Stimulated activated naive CD8-positive, alpha-beta T cell treated with anti-CD3 and anti-CD28 coated beads, Interleukin-15, Interleukin-2, amounts not matched to agents 100 U/mL and 50 U/mL, for 24 hours (primary cell): Measurements from ENCODE around the gene KRT80.
A peak's percentile ranks its signal among the peaks of the same experiment; 100 is the strongest.

Experiments used
- ATAC-seq: fragments of 150-1000 bp; cut with Tn5 transposase; one replicate; pipeline ENCODE4 v1.10.0; 2021
- DNase-seq: peaks from one replicate; pipeline ENCODE4 v3.0.0; 2021

KRT80 gene

DNA sequence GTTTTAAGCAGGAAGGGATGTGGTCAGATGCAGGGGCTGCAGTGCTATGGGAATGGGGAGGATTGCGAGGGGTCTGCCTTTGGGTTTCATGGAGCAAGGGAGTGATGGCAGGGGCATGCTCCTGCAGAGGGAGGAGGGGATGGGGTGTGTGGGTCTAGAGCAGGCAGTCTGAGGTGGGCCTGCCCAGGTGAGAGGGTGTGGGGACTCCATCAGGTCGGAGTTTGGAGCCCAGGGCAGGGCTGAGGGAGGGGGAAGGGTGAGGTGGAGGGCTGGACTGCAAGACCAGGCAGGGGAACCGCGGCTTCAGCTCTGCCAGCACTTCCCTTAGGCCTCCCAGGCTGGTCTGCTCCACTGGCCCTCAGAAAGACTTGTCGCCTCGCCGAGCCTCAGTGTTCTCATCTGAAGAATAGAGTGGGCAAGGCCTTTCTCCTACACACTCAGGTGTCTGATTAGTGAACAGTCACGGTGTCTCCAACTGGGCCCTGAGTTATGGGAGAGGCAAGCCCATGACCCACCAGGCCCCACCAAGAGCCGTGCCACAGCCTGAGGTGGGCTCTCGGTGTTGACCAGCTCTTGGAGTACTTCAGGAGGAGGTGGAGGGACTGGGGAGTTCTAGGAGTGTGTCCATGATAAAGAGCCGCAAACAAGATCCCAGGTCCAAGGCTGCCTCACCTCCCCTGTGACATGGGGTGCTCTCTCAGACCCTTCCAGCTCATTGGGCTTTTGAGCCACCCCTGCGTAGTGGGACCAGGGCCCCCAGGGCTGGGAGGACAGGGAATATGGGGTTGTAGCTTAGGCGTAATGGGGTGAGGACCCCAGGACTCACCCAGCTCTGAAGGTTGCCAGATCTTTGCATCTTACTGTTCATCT, 20.1 kb upstream of the KRT80 start:
- no peak for ATAC-seq
- DNase-seq: no peak

DNA sequence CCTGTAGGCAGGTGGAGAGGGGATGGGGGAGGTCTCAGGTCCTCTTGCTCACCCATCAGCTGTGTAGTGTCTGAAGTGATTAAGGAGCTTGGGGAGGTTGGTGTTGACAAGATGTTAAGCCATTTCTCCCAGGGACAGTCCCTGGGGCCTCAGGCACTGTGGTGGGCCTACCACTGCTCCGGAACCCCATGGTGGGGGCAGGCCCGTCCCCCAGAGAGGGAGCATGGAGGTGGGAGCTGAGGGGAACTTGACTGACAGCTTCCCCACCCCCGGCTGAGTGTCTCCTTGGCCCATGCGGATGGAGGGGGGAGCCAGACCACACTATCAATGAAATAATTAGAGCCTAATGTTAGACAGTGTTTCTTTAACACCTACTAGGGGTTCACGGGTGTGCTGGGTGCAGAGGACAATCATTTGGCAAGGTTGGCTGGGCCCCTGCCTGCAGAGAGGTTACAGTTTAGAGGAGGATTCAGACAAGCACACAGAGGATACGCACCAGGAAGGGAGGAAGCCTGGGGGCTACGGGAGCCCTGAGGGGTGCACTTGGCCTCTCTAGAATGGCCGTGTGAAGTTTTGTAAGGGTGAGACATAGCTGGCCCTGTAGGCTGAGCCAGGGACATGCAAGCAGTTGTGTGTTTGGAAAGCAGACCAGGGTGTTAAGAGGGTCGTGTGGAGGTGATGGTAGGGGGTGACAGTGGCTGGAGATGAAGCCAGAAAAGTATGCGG, 19.3 kb upstream of the KRT80 start:
- no peak for ATAC-seq
- DNase-seq: no peak

DNA sequence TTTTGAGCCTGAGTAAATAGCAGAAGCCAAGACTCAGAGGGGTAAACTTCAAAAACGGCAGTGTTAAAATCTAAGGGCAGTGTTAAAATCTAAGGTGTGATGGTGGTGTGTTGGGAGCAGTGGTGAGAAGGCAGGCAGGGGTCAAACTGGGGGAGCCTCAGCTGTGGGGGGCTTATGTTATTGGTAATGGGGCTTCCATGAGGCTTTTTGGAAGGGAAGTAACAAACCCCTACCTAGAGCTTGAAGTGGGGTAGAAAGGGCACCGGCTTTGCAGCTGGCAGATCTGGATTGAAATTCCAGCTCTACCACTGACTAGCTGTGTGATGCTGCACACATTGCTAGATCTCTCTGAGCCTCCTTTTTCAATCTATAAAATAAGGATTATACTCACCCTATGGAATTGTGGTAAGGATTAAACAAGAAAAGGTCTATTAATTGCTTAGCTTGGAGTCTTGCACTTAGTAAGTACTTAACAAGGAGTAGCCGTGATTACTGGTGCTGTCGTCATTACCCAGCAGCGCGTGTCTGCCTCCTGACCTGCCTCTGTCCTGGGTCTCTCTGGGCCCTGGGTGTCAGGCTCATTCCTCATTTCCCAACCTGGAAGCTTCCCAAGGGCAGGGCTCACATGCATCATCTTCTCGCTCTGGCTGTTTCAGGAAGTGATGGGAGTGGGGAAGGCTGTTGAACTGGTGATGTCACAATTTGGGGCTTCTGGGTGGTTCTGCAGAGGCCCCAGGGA, 18.5 kb upstream of the KRT80 start:
- no peak for ATAC-seq

DNA sequence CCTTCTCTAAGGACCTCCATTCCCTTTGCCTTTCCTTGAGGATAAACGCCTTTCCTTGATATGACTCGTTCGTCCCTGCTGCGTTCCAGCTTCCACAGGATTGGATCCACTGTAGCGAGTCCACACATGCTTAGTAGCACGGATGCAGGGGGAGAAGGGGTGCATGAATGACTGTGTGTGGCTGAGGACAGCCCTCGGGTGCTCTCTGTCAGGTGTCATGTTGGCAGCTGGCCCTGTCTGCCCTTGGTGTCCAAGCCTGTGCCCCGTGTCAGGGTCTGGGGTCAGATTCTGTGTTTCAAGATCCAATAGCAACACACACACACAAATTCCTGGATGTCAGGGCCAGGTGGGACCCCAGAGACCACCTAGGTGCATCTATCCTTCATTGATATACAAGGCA, 17.5 kb upstream of the KRT80 start:
- ATAC-seq (no peak), DNase-seq (no peak)

More for the DNA sequence above, 18.5 kb upstream of the KRT80 start:
- no peak for DNase-seq

DNA sequence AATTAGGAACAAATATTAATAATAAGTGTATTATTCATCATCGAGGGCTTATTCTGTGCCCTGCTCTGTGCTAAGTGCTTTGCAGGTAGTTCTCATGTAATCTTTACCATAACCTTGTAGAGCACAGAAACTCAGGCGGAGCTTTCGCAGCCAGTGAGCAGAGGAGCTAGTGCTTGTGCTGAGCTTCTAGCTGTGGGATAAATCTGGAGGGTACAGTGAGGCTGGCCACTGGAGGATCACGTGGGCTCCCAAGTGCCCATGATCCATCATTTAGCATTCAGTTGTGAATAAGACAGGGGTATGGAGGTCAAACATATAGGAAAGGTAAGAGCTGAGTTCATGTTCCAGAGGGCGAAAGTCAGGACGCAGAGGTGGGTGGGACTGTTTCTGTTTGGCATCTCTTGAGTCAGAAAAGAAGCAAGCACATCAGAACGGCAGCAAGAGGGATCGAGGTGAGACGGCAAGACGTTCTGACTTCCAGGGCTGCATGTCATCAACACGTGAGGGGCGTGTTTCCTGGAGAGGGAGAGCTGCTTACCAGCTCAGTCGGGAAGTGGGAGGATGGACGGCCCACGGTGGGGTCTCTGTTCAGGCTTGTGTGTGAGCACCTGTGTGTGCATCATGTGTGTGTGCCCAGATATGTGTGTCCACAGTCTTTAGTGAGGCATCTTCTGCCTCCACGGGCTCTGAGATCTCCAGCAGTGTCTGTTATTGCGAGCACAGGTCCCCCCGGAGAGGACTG, 16.8 kb upstream of the KRT80 start:
- ATAC-seq: no peak
- DNase-seq: no peak

DNA sequence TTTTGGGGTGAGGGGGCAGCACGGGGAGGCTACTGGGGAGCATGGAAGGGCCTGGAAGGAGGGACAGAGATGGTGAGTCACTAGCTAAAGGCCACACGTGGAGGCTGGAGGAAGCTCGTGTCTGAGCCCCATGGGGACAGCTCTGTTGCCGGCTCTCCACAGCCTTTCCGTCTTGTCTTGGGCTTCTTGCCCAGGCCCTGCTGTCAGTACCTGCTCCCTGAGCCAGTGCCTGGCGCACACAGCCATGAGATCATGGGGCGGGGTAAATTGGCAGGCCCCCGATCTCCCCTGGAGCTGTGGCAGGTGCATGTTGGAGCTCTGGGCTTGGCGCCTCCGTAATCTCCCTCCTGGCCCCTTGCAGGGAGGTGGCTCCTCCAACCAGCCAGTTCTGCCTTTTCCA, 16.1 kb upstream of the KRT80 start:
- ATAC-seq (no peak), DNase-seq (no peak)

DNA sequence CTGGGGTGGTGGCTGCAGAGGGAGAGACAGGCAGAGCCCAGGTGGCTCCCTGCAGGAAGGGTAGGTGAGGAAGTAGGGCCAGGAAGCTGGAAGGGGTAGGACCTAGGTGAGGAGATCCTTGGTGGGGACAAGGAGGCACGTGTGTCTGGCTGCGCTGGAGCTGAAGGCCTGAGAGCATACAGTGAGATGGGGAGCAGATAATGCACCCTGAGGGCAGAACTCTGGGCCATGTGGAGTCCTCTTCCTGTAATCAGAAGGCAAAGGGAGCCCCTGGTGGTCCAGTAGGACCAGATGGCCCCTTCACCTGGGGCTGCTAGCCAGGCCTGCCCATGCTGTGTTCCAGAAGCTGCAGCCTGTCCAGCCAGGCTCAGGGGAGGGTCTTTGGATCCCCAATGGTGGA, 15.3 kb upstream of the KRT80 start:
- DNase-seq (no peak), ATAC-seq (no peak)

DNA sequence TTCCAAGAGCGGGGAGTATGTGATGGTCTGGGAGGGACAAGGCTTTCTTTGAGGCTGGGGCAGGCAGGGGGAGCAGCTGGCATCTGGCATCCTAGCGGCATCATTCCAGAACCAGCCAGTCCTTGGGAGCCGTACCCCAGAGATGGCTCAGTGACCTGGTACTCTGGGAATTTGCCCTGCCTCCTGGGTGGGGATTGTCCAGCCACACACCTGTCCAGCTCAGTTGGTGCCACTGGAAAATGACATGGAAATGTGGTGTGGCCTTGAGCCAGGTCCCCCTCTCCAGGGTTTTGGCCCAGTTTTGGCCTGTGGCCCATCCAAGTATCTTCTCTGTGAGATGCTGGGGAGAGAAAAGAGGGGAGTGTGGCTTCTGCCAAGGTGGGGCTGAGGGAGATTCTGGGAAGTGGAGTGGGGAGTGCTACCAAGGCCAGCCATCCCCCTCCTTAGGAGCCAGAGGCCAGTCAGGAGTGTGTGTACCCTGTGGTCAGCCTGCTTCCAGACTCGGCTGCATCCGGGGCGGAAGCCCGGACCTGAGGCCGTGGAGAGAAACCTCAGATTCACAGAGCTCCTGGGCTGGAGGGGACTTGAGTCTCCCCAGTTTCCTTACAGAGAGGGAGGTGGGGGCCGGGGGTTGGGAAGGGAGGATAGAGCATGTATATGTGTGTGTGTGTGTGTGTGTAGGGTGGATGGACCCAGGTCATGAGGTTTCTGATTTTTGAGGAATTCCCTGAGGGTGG, 14.7 kb upstream of the KRT80 start:
- ATAC-seq (no peak), DNase-seq (no peak)

DNA sequence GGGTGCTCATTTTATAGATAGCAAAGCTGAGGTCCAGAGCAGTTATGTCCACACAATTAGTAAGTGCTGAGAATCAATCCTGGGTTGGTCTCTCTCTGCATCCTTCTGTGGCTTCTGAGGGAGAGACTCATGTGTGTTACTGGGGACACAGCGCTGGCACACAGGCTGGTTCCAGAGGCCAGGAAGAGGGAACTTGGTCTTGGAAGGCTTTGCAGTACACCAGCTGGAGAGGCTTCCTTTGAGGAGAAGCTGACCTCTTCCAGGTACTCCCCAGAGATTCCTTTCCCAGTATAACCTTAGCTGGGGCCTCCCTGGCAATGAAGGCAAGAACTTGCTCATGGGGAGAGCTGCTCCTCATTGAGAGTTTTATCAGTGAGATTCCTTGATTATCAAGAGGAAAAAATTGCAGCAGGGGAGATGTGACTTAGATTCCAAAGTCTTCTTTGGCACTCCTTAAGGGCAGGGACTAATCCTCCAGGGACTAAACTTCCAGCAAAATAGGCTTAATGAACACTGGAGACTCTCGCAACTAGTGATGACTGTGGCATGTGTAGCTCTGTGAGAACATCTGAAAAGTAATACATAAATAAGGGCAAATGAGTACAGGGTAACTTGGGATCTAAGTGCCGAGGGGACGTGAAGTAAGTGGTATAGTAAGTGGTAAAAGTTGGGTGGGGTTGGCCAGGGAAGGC, 13.9 kb upstream of the KRT80 start:
- ATAC-seq: no peak
- no peak for DNase-seq

DNA sequence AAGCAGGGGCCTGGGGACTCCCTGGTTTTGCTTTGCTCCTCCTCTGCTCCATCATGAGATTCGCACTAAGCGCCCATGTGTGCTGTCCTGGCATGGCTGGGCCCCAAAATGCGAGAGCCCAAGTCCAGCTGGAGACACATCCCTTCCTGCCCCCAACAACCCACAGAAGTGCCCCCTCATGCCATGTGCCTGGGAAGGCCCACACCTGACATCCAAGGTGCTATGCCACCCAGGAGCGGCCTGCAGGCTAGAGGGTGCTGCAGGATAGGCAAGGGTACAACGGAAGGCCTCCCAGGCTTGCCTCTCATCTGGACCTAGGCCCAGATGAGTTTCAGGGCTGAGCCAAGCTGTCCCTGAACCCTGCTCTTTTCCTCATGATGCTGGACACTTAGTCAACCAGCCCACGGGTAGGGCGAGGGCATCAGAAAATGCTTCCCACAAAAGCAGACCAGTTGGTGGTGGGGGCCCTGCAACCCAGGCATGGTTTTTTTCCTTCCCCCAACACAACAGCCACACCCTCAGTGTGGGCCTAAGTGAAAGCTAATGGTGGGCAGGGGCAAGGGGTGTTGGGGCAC, 13.2 kb upstream of the KRT80 start:
- DNase-seq: no peak
- no peak for ATAC-seq

DNA sequence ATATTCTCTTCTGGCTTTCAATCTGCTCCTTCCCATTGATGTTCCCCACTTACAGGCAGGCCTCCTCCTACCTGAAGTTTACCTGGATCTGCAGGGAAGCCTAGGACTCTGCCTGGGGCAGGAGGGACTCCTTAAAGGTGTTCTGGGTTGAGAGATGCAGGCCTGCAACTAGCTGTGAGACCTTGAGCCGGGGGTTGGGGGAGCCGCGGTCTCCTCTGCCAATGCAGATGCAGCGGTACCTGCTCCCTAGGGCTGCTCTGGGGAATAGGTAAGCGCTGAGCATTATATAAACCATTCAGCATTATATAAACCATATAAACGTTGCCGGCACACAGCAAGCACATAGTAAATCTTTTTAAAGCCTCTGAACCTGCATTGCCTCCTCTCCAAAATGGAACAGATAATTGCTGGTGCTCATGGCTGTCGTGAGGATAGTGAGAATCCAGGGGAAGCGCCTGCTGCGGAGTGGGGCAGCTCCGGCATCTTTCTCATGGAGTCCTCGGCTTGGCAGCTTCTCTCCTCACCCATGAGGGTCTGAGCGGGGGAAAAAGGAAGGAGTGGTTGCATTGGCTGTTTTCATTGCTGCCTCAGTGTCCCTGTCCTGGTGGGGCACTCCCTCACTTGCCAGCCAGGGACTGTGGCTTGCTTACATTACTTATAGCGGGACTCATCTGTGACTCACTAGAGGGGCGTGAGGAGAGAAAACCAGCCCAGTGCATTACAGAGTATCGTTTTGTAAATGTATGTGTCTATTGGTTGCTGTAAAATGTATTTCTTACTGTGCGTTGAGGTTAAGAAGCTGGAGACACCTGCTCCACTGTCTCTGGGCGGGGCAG, 12.5 kb upstream of the KRT80 start:
- ATAC-seq (no peak), DNase-seq (no peak)

DNA sequence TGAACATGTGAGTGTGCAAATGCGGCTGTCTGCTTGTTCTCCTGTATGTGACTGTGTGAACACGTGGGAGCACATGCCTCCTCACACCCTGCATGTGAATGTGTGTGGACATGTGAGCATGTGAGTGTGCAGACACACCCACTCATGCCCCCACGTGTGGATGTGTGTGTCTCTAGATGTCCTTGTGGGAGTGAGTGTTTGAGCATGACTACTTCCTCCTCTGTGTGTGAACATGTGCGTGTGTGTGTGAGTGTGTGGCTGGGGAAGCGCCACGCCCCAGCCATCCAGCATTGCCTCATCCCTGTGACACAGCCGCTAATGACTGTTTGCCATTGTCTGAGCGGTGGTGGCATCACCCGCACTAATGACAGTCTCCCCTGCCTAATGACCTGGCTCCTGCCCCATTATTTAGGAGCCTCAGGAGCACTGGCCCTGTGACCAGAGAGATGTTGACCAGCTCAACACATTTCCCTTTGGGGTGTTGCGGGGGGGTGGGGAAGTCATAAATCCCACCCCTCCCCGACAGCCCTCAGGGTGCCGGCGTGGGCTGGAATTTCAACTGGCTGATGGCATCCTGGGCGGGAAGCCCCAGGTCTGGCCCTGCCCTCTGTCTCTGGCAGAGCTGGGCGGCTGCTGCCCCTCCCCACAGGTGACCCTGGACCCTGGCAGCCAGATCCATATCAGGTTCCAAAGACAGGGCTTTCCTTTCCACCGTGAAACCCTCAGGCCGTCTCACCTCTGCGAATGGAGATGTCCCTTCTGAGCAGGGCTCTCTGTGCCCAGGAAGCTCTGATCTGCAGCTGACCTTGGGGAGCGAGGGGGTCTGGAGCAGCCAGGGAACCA, 11.5 kb upstream of the KRT80 start:
- DNase-seq: peak; percentile 13
- ATAC-seq: peak; percentile 57

DNA sequence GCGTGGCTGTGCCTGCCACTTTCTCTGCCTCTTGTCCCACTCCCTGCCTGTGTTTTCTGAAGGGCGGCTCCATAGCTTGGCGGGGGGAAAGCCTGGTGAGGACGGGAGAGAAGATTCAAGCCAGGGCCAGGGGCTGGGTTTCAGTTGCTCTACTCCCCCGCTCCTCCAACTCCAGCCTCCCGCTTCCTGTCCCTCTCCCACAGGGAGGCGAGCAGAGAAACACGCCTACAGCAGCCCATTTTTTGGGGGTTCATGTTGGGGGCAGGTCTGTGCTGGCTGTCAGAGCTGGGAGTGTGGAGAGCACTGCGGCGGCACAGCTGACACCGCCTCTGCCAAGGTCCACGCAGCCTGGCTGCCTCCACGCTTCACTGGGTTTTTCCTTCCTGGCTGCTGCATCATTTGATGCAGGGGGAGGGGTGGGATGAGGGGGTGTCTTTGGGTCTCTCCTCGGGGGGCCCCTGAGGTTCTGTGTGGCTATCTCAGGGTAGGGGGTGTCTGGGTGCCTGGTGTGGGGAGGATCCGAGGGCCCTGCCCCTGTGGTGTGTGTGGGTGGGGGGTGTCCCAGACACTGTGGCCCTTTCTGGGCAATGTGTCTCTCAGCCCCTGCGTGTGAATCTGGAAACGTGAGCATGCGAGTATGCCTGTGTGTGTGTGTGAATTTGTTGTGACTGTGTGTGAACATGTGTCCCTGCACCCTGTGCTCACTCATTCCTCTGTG, 10.7 kb upstream of the KRT80 start:
- DNase-seq: peak; percentile 16
- peak; percentile 12 for ATAC-seq

DNA sequence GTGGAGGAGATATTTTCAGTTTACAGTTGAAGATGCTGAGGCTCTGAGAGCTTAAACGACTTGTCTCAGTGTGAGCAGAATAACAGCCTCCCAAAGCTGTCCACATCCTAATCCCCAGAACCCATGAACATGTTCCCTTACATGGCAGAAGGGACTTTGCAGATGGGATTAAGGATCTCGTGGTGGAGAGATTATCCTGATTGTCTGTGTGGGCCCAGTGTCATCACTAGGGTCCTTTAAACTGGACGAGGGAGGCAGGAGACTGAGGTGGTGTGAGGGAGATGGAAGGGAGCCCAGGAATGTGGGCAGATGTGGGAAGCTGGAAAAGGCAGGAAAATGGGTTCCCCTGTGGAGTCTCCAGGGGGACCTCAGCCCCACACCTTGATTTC, 9.6 kb upstream of the KRT80 start:
- no peak for ATAC-seq
- no peak for DNase-seq

DNA sequence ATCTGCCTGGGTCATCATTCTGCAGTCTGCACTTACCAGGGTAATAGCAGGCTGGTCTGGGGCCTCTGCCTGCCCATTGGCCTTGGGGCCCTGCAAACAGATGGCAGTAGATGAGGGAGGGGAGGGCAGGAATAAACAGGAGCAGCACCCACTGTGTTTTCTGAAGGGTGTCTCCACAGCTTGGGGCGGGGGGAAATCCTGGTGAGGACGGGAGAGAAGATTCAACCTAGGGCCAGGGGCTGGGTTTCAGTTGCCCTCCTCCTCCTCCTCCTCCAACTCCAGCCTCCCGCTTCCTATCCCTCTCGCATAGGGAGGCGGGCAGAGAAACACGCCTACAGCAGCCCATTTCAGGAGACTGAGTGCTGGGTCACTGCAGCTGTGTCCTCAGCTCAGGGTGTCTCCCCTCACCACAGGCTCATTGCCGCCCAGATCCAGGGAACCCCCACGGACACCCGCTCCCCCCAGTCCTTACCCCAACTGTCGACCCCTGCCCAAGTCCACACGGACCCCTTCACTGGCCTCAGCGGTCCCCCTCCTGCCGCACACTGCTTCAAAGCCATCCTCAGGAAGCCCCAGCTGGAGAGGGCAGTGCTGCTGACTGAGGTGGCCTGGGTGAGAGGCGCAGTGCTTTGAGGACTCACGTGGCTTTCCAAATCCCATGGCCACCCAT, 9.1 kb upstream of the KRT80 start:
- DNase-seq (no peak), ATAC-seq (no peak)

DNA sequence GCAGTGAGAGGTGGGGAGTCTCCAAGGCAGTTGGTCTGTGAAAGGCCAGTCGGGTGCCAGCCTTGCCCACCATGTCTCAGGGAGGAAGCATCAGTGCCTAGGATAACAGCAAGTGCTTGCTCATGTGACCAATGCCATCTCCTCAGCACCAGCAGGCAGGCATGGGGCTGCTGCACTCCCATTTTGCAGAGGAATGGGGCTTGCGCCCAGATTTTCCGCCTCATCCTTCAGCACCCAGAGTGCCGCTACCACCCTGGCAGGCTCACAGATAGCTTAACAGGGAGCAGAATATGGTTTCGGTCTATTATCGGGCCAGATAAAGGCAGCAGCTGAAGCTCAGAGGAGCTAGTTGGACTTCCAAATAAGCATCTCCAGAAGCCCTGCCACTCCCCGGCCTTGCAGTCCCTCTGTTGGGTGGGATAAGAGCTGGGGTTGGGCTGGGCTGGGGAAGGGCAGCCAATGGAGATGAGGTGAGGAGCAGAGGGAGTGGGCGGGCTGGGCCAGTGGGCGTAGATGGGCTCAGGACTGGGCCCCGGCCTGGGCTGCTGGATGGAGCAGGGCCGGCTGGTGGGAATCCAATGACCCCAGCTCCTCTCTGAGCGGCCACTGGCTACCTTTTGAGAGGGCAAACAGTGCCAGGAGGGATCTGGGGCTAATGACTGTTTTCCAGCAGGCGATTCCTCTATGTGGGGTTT, 8.4 kb upstream of the KRT80 start:
- no peak for DNase-seq
- ATAC-seq: no peak
